Breast epithelium (tissue), 3 donors: ENCODE measurements around the gene GRIK5.

Experiments
- POLR2A ChIP-seq: fragments of 450-650 bp; IDR thresholded peaks from one replicate; pipeline ENCODE4 v1.6.1; 2016; ENCODE audit warnings: antibody characterized with exemption, mild to moderate bottlenecking, moderate library complexity
- POLR2AphosphoS5 ChIP-seq, 3 donors: sonication (generic); formaldehyde crosslinking; IDR thresholded peaks; one replicate each; pipeline ENCODE4 v1.6.1; 2017; ENCODE audit warnings: antibody characterized with exemption in 3 of 3
- TF ChIP-seq, protein P1 (sequence below), 3 donors: fragments of 450-650 bp; IDR thresholded peaks; one replicate each; pipeline ENCODE4 v1.5.1; 2016 to 2017; ENCODE audit warnings: antibody characterized with exemption in 3 of 3, mild to moderate bottlenecking in 3 of 3, moderate library complexity in 3 of 3

DNA sequence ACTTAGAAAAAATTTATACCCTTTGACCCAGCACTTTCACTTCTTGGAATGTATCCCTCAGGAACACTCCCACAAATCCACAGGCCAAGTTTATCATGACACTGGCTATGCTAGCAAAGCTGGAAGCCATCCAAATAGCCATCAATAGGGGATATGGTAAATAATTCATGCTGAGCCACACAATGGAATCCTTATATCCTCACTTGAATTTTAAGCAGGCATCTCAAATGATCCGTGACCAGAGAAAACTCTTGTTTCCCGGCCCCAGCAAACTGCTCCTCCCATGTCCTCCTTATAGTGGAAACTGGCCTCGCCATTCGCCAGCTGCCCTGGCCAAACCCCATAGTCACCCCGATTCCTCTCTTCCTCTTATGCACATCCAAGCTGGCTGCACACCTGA, 37.6 kb downstream of the GRIK5 start:
- TF ChIP-seq POLR2AphosphoS5 (IDR thresholded peaks at IDR 0.05) = no peak
- TF ChIP-seq, protein P1, sequence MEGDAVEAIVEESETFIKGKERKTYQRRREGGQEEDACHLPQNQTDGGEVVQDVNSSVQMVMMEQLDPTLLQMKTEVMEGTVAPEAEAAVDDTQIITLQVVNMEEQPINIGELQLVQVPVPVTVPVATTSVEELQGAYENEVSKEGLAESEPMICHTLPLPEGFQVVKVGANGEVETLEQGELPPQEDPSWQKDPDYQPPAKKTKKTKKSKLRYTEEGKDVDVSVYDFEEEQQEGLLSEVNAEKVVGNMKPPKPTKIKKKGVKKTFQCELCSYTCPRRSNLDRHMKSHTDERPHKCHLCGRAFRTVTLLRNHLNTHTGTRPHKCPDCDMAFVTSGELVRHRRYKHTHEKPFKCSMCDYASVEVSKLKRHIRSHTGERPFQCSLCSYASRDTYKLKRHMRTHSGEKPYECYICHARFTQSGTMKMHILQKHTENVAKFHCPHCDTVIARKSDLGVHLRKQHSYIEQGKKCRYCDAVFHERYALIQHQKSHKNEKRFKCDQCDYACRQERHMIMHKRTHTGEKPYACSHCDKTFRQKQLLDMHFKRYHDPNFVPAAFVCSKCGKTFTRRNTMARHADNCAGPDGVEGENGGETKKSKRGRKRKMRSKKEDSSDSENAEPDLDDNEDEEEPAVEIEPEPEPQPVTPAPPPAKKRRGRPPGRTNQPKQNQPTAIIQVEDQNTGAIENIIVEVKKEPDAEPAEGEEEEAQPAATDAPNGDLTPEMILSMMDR (IDR thresholded peaks at IDR 0.05) = no peak
- no peak for TF ChIP-seq POLR2A
